Progenitor cell of endocrine pancreas (in vitro differentiated cells): ENCODE data around the gene PAX3. TPM values are rescaled to one million over a fixed set of nuclear protein-coding genes. Genes with fewer than 3 reads are reported as not detected.

Experiments used
- DNase-seq: peaks from one replicate; pipeline ENCODE4 v3.0.0; 2021; ENCODE audit warnings: low spot score; ENCODE audit not compliant: unreplicated experiment
- H3K27ac Mint-ChIP-seq: 2 replicates; pipeline ENCODE4 v1.8.0; 2021; ENCODE audit warnings: mild to moderate bottlenecking, moderate library complexity, mixed read lengths
- H3K27me3 Mint-ChIP-seq: 2 replicates; pipeline ENCODE4 v1.8.0; 2021; ENCODE audit warnings: mixed read lengths
- H3K36me3 Mint-ChIP-seq: 2 replicates; pipeline ENCODE4 v1.8.0; 2022; ENCODE audit warnings: mixed read lengths; ENCODE audit not compliant: insufficient read depth
- H3K4me1 Mint-ChIP-seq: 2 replicates; pipeline ENCODE4 v1.8.0; 2021; ENCODE audit warnings: low read depth, mixed read lengths
- H3K4me3 Mint-ChIP-seq: 2 replicates; pipeline ENCODE4 v1.8.0; 2021; ENCODE audit warnings: low read depth, mild to moderate bottlenecking, moderate library complexity, mixed read lengths
- H3K9me3 Mint-ChIP-seq: 2 replicates; pipeline ENCODE4 v1.8.0; 2021; ENCODE audit warnings: low read depth, mixed read lengths
- CTCF ChIP-seq: fragments of 200-600 bp; sonication (generic); IDR thresholded peaks from one replicate; pipeline ENCODE4 v1.5.0; 2021; ENCODE audit warnings: antibody characterized with exemption, mild to moderate bottlenecking; ENCODE audit not compliant: unreplicated experiment
- total RNA-seq: library from RNA; stranded (reverse); gene quantifications from 2 replicates; pipeline ENCODE4 v1.2.1, GENCODE V29; 2021

The PAX3 gene
- total RNA-seq, 1 donor from 2014 or later = not detected

DNA sequence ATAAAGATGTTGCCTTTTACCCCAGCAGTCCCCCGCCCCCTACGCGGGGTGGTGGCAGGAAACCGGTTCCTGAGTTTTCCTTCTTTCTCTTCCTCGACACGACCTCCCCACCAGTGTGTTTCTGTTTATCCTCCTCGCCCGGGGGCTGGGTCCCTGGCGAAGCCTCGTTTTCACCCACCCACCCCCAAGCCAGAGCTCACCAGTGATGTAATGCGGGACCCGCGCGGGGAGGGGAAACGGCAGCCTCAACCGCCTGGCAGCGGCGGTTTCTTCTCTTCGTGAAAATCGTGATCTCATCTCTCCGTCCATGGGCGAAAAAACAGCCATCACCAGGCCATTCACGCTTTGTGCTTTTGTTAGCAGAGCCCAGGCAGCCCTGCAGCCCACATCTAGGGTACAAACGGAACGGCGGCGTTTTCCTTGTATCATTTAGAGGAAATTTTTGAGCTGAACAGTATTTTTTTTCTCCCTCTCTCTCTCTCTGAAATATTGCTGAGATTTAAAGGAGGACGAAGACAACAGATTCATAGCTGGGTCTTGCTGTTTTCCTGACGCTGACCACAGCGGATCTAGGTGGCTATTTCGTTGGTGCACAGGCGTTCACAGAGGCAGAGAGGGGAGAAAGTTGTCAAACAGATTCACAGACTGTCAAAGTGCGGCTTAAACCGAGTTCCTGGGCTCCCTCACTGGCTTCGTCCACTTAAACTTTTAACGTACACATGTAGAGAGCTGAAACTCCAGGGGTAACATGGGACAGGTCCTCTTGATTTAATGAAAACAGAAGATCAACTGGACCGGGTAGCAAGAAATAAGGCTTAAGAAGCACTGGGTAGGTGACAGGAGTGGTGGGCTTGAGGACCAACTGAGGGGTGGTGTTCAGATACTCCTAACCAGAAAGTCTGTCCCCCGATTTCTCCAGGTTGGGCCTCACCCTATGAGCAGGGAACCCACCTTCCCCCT lies 21.9 kb upstream of the PAX3 start:
- Mint-ChIP-seq H3K27ac (peak overlapping the region; percentile 51), H3K27me3 (peaks cover 77% of the 10 kb centered on the region), H3K36me3 (no peaks in the 10 kb centered on the region), H3K9me3 (no peaks in the 10 kb centered on the region), H3K4me3 (peak overlapping the region; percentile 72), H3K4me1 (peaks cover 7% of the 10 kb centered on the region)
- TF ChIP-seq CTCF = no peak
- DNase-seq = no peak

- Mint-ChIP-seq H3K4me3 (peak overlapping the region; percentile 72), H3K36me3 (no peaks in the 10 kb centered on the region), H3K4me1 (peaks cover 7% of the 10 kb centered on the region), H3K27ac (no peak overlapping the region), H3K9me3 (no peaks in the 10 kb centered on the region), H3K27me3 (peaks cover 77% of the 10 kb centered on the region)
- TF ChIP-seq CTCF = peak; percentile 30
- no peak for DNase-seq
These were observed 21.0 kb upstream of the PAX3 start for GRCh38 chr2:222319586-222320435.

- H3K9me3 Mint-ChIP-seq = no peaks in the 10 kb centered on the region
- no peaks in the 10 kb centered on the region for H3K36me3 Mint-ChIP-seq
- H3K4me1 Mint-ChIP-seq = peaks cover 7% of the 10 kb centered on the region
- H3K27me3 Mint-ChIP-seq = peaks cover 77% of the 10 kb centered on the region
- TF ChIP-seq CTCF = peak; percentile 48
- DNase-seq = no peak
- H3K4me3 Mint-ChIP-seq = peak overlapping the region; percentile 71
- H3K27ac Mint-ChIP-seq = no peak overlapping the region
These were observed 20.2 kb upstream of the PAX3 start for GRCh38 chr2:222318712-222319585.

- Mint-ChIP-seq H3K27me3 (peaks cover 80% of the 10 kb centered on the region), H3K9me3 (no peaks in the 10 kb centered on the region), H3K27ac (peak overlapping the region; percentile 43), H3K36me3 (no peaks in the 10 kb centered on the region), H3K4me3 (peak overlapping the region; percentile 71), H3K4me1 (peaks cover 7% of the 10 kb centered on the region)
- DNase-seq = peak; percentile 68
- peak; percentile 51 for TF ChIP-seq CTCF
These were observed 19.4 kb upstream of the PAX3 start for GRCh38 chr2:222318026-222318711.
